A549 (cell line): ENCODE data around the gene CD180.

ENCODE experiments used
- CTCF ChIP-seq: fragments of >200 bp; sonication (Bioruptor Twin); formaldehyde crosslinking; IDR thresholded peaks from 3 replicates; pipeline ENCODE4 v1.5.1; 2016
- JUNB ChIP-seq: fragments of >200 bp; sonication (Bioruptor Twin); formaldehyde crosslinking; IDR thresholded peaks from 2 replicates; pipeline ENCODE4 v1.6.1; 2016
- MYC ChIP-seq: IDR thresholded peaks from 2 replicates; pipeline ENCODE4 v1.6.1; 2012; ENCODE audit warnings: mild to moderate bottlenecking, inconsistent platforms, low read length, improper control_type of control experiment, borderline replicate concordance
- NFE2L2 ChIP-seq: fragments of 150-350 bp; conservative IDR thresholded peaks from 2 replicates; pipeline ENCODE4 v1.6.1; 2014; ENCODE audit warnings: low read length
- NR3C1 ChIP-seq: fragments of >200 bp; sonication (Bioruptor Twin); formaldehyde crosslinking; IDR thresholded peaks from 3 replicates; pipeline ENCODE4 v1.6.1; 2017
- PHF8 ChIP-seq: fragments of 200-600 bp; sonication (generic); IDR thresholded peaks from 2 replicates; pipeline ENCODE4 v1.6.1; 2016; ENCODE audit warnings: low read depth, mild to moderate bottlenecking, antibody characterized with exemption, moderate library complexity, borderline replicate concordance
- POLR2A ChIP-seq: IDR thresholded peaks from 2 replicates; pipeline ENCODE4 v1.6.1; 2012; ENCODE audit warnings: mild to moderate bottlenecking, low read length
- REST ChIP-seq: fragments of 200-600 bp; sonication (generic); IDR thresholded peaks from 2 replicates; pipeline ENCODE4 v1.6.1; 2016; ENCODE audit warnings: antibody characterized with exemption, mild to moderate bottlenecking, moderate library complexity
- SMC3 ChIP-seq: fragments of >200 bp; sonication (Bioruptor Twin); formaldehyde crosslinking; IDR thresholded peaks from 3 replicates; pipeline ENCODE4 v1.6.1; 2018; ENCODE audit warnings: inconsistent platforms
- SREBF2 ChIP-seq: fragments of 450-650 bp; IDR thresholded peaks from 2 replicates; pipeline ENCODE4 v1.6.1; 2014; ENCODE audit warnings: mild to moderate bottlenecking, moderate library complexity
- ZNF302 ChIP-seq: fragments of 250-450 bp; sonication (Bioruptor Pico); IDR thresholded peaks from 2 replicates; pipeline ENCODE4 v1.9.0; 2021; ENCODE audit warnings: inconsistent platforms, mild to moderate bottlenecking, moderate library complexity

GRCh38 chr5:67163231-67163756 is 33.3 kb downstream of the CD180 start:
- TF ChIP-seq JUNB = no peak
- no peak for TF ChIP-seq CTCF
- no peak for TF ChIP-seq SREBF2
- TF ChIP-seq MYC = no peak
- TF ChIP-seq ZNF302 (CRISPR knock-in tag) = no peak
- no peak for TF ChIP-seq POLR2A
- no peak for TF ChIP-seq NR3C1
- TF ChIP-seq NFE2L2 = no peak
- no peak for TF ChIP-seq REST
- no peak for TF ChIP-seq SMC3
- no peak for TF ChIP-seq PHF8
